LNCaP clone FGC (cell line): ENCODE data around the gene ALPL.

Source experiments
- DNase-seq: peaks from one replicate; pipeline ENCODE4 v3.0.0-alpha.2; 2011; ENCODE audit warnings: low read depth
- H3K4me3 ChIP-seq: 2 replicates; pipeline ENCODE4 v1.5.1; 2011; ENCODE audit warnings: mild to moderate bottlenecking, low read depth, low read length, control low read depth
- TF ChIP-seq, protein P1 (sequence below): IDR thresholded peaks from 2 replicates; pipeline ENCODE4 v1.5.1; 2012; ENCODE audit warnings: mild to moderate bottlenecking; ENCODE audit not compliant: control insufficient read depth, insufficient read depth; ENCODE audit errors: extremely low read depth

The ALPL gene

DNA sequence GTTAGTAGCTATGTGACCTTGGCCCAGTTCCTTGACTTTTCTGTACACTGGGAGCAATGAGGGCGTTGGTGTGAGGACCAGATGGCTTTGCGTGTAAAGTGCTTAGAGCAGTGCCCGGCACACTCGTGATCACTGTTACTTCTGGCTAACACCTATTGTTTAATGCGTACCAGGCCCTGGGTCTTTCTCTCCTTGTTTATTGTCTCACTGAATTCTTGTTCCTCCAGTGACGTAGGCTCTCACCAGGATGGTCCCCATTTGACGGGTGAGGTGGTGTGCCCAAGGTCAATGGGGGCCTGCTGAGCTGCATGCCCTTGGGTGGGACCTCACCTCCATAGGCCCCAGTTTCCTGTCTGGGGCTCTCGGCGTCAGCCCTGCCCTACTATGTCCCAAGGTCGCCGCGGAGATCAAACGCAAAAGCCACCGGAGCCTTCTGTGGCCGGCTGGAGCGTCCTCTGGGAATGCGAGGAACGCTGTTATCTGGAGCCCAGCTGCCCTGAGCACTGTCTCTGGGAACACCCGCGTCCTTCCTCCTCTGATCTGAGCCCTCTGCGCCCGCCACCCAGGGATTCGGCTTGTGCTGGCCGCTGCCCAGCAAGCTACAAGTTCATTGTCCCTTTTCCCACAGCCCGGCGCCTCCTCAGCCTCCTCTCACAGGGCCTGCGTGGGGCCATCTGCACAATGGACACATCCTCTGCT lies 28.9 kb downstream of the ALPL start:
- DNase-seq: no peak
- H3K4me3 ChIP-seq: no peak overlapping the region

DNA sequence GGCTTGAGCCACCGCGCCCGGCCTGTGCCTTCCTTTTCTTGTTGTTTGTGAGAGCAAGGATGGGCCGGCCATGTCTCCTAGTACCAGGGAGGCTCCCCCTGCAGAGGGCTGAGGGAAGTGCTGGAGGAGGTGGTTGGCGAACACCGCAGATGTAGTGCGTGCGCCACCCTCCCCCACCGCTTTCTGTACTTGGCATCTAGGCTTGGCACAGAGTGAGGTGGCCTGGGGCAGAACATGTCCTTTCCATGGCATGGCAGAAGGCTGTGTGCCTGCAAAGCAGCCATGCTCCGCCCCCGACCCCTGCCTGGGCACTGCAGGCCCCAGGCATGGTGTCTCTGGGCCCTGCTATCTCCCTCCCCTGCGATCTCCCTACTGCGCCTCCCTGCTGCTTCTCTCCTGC lies 30.7 kb downstream of the ALPL start:
- TF ChIP-seq, protein P1, sequence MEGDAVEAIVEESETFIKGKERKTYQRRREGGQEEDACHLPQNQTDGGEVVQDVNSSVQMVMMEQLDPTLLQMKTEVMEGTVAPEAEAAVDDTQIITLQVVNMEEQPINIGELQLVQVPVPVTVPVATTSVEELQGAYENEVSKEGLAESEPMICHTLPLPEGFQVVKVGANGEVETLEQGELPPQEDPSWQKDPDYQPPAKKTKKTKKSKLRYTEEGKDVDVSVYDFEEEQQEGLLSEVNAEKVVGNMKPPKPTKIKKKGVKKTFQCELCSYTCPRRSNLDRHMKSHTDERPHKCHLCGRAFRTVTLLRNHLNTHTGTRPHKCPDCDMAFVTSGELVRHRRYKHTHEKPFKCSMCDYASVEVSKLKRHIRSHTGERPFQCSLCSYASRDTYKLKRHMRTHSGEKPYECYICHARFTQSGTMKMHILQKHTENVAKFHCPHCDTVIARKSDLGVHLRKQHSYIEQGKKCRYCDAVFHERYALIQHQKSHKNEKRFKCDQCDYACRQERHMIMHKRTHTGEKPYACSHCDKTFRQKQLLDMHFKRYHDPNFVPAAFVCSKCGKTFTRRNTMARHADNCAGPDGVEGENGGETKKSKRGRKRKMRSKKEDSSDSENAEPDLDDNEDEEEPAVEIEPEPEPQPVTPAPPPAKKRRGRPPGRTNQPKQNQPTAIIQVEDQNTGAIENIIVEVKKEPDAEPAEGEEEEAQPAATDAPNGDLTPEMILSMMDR: no peak
- no peak for DNase-seq

More for the DNA sequence above, 28.9 kb downstream of the ALPL start:
- TF ChIP-seq, protein P1: no peak

DNA sequence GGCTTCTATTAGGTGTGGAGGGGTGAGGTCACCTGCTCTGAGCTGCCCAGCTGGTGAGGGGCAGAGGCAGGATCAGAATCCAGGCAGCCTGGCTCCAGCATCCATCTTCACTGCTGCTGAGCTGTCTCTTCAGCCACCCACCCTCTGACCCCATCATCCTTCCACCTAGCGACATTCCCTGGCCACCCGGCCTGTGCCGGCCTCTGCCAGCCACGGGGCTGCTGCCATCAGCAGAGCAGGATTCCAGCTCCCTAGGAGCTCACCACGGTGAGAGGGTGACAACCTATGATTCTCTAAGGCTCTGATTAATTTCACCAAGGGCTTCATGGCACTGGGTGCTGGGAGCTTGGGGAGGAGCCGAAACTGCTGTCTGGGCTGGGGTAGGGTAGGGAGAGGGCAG lies 32.1 kb downstream of the ALPL start:
- H3K4me3 ChIP-seq: no peak overlapping the region
- DNase-seq: no peak
- TF ChIP-seq, protein P1: no peak

More for the DNA sequence above, 30.7 kb downstream of the ALPL start:
- no peak overlapping the region for H3K4me3 ChIP-seq

DNA sequence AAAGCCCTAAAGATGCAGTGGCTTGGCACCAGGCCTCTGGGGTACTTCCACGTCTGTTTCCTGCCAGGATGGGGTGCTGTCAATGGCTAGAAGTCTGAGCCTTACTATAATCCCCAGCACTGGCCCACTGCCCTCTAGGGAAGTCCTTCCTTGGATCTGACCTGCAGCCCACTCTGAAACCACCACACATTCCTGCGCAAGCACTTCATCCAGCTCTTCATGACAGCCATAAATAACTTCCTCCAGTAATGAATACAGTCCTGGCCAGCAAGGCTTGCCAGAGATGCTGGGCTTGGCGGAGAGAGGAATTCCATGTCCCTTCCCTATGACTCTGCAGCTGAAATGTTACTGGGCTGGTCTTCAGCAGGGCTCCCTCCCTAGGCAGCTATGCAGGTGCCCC lies 32.6 kb downstream of the ALPL start:
- H3K4me3 ChIP-seq: no peak overlapping the region
- DNase-seq: no peak
- TF ChIP-seq, protein P1: no peak

DNA sequence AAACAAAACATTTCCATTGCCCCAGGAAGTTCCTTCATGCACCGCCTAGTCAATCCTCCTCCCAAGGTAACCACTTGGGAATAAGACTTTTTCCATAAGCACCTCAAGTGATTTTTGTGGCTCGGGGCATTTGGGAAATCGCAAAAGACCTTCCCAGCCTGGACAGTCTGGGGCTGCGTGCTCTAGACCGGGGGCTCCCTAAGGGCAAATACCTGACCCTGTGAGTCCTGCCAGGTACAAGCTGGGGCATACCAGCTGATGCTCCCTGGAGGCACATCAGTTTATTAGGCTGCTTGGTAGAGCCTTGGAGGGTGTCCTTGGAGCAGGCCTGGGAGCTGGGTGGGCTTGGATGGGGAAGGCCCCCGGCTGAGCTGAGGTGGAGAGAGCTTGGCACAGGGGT lies 34.4 kb downstream of the ALPL start:
- TF ChIP-seq, protein P1: no peak

DNA sequence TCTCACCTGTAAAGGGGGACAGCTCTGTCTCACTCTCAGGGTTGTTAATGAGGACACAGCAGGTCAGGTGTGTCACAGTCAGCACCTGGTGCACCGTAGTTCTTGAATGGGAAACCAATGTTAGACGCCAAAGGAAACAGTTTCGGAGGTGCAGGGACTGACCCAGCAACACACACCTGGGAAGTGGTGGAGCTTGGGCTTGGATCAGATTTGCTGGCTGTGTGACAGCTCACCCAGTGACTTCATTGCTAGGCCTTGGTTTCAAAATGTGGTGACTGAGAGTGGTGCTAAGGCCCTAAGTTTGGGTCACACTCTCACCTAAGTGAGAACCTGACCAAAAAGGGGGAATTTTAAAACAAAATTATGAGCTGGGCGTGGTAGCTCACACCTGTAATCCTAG lies 34.9 kb downstream of the ALPL start:
- TF ChIP-seq, protein P1: no peak
- DNase-seq: no peak
- H3K4me3 ChIP-seq: no peak overlapping the region

More for the DNA sequence above, 34.4 kb downstream of the ALPL start:
- DNase-seq: no peak
- no peak overlapping the region for H3K4me3 ChIP-seq
